Embryonic facial prominence (tissue), 1 donor: ENCODE results near the gene NPNT.
A peak's percentile ranks its signal among the peaks of the same experiment; 100 is the strongest.

ENCODE experiments used
- DNase-seq: peaks from one replicate; pipeline ENCODE4 v3.0.0-alpha.2; 2016; ENCODE audit errors: extremely low spot score

Gene NPNT

DNA sequence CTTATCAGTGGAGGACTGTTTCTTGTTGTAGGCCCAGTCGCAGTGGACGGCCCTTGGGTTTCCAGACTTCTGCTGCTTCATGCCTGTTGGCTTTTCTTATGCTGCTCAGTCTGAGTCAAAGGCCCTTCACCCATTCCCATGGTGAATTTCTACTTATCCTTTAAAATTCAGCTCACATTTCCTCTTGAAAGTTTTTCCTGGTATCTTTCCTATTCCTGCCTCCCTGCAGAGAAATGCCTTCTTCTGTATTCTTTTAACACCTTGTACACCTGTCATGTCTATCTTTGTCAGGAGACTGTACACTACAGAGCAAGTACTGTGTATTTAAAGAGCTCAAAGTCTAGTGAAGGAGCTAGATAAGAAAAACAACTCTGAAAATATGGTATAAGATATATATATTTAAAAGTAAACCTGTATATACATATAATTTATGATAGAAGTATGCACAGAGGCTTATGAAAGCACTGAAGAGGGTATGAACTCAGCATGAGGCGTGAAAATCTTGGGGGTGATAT is 22.0 kb downstream of the NPNT start:
- no peak for DNase-seq

DNA sequence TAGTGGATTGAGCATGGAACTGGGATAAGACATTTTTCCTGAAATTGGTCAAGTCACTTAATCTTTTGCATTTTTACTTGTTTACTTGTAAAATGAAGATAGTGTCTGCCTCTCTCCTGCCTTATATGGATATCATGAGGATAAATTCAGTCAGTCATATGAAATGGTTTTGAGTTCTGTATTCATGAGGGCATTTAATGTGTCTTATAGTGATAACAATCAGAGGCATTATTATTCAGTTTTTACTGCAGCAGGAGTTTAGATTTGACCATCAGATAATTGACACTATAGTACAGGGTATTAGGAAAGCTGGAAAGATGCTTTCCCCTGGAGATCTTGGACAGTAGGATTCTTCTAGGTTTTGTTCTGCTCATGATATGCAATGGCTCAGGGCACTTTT is 26.0 kb downstream of the NPNT start:
- DNase-seq: no peak

DNA sequence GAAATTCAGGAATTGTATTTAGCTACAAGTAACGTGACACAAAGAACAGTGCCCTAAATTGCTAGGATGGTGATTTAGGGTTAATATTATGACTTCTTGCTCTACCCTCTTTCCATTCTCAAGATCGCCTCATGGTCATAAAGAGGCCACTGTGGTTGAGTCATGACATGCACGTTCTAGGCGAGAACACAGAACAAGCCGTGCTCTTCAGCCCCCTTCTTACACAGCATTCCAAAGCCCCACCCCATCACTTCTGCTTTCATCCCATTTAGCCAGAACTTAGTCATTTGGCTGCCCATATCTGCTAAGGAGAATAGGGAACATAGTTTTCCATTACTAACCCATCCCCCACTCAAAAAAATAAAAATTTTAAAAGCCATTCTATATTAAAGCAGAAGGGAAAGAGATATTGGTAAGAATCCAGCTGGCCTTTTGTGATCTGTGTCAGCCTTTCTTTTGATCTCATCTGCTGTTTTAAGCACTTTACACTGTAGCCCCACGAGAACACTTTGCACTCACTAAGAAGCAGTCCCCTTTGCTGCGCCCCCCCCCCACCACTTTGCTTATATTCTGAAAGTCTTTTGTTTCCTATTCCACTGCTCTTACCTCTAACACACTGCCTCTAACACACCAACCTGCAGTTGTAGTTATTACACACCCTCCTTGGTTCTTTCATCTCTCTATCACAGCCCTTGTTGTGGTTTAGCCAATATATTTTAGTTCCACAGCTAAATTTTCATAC is 28.4 kb downstream of the NPNT start:
- no peak for DNase-seq

DNA sequence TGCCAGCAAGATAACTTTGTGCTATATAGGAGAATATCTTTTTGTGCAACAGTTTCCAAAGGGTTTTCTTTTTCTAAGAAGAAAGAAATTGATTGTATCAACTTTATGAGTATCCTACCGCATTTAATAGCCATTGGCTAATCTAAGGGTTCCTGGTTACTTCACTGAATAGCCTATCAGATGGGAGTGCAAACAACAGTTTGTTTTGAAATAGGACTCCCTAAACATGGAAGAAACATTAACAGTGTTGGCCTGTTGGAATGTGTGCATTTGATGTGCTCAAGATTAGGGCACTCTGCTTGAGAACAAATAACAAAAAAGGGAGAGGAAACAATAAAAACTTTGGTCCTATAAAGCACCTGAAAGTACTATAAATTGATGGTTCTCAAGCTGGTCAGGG is 29.1 kb downstream of the NPNT start:
- DNase-seq: no peak

DNA sequence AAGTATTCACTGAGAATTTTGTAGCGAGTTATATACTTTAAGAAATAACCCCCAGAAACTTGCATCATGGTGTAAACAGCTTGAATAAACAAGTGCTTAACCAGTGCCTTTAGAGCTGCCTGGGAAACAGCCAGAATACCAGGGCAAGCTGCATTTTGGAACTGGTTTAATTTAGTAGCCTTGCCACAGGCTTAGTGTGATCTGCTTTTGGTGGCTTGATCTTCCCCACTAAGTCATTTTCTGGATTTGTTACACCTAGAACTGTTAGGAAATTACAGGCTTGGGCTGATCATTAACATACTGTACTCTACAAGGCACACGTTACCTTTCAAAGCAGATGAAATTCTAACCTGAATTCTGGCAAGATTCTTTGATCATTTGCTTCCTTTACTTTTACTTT is 35.4 kb downstream of the NPNT start:
- DNase-seq: no peak

DNA sequence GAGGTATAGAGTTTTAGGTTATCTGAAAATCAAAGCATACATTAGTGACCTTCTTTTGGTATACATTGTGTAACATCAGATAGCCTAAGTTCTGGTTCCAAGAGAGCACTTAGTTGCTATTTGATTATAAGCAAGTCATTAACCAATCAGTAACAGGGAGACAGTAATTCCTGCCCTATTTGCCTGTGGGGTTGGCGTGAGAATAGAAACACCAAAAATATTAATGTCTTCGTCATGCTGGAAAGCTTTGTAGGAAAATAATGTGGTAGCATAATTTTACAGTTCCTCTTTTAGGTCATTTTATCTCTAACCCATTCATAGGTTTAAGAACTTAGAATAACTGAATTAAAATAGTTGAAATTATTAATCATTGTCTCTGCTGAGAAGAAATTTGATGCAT is 37.8 kb downstream of the NPNT start:
- no peak for DNase-seq

DNA sequence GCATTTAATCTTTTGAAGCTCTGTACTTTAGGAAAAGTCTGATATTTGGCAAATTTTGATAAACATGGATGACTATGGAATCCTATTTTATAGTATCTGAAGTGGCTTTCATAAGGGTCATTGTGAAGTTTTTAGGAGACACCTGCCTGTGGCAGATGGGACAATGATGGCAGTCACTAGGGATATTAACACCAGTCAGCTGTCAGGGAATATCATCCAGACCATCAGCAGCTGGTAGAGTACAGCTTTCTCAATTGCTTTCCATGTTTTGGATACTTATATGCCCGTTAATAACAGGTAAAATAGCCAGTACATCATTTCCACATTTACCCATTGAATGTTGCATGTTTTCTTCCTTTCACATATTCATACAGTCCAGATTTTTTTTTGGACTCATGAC is 39.1 kb downstream of the NPNT start:
- no peak for DNase-seq

DNA sequence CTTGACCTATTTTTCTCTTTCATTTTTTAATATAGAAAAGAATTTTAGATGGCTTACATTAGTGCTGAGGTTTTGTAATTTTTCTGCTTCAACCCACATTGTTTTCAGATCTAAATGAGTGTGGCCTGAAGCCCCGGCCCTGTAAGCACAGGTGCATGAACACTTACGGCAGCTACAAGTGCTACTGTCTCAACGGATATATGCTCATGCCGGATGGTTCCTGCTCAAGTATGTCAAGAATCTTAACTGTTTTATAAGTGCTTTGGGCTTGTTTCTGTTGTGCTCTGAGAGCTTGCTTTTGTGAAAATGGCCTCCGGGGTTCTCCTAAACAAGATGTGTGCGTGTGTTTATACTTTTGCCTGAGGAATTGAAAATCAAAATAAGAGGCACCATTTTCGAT is 41.6 kb downstream of the NPNT start:
- no peak for DNase-seq

DNA sequence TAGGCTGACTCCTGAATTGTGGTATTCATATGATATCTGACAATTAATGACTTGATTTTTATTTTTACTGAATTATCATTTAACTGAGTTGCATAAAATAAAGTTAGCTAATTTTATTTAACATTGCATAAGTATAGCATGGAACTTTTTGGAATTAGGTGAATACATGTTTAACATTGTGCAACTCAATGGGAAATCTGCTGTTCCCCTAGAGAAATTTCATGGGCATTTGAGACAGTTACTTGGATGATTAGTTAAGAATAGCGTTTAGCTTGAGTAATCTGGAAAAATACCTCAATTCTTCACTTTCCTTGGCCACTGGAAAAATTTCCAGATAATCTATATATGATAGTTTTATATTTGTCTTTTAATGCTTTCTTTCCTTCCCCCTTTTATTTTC is 42.5 kb downstream of the NPNT start:
- no peak for DNase-seq

DNA sequence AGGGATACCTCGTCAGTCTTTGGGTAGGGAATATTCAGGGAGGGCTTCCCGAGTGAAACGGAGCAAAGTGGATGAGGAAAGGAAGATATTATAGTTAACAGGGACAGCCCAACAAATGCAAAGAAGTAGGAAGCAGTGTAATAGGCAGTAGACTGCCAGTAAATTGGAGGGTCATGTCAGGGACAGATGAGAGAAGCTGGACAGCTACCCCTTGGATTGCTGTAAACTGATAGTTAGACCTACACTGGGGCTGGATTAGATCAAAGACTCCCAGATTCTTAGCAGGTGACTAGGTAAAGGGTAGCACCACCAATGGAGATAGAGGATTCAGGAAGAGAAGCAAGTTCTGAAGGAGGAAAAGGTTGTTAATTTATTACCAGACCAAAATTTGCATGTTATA is 48.0 kb downstream of the NPNT start:
- DNase-seq: no peak

DNA sequence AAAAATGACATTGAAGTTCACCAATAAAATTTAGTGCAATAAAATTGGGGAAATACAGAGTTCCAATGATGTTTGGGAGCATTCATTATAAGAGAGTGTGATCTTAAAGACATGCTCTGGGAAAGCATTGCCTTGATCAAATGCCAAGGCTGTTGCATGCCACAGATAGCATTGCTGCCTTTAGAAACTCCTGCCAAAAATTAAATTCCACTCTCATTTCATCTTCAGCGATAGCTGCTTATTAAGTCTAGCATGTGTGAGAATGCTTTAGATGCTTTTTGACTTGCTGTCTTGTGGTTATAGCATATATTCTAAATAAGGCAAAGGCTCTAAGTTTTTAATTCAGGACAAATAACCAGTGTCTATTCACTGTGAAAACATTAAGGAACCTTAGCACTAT is 49.3 kb downstream of the NPNT start:
- no peak for DNase-seq

DNA sequence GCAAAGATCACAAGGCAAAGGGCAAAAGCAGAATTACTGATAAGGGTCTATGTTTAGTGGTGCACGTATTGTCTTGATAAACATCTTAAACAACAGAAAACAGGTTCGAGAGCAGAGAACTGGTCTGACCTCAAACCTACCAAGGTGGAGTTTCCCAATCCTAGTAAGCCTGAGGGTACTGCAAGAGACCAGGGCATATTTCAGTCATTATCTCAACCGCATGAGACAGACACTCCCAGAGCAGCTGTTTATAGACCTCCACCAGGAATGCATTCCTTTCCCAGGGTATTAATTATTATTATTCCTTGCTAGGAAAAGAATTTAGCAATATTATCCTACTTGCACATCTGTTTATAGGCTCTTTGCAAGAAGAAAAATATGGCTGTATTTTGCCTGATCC is 51.5 kb downstream of the NPNT start:
- no peak for DNase-seq

DNA sequence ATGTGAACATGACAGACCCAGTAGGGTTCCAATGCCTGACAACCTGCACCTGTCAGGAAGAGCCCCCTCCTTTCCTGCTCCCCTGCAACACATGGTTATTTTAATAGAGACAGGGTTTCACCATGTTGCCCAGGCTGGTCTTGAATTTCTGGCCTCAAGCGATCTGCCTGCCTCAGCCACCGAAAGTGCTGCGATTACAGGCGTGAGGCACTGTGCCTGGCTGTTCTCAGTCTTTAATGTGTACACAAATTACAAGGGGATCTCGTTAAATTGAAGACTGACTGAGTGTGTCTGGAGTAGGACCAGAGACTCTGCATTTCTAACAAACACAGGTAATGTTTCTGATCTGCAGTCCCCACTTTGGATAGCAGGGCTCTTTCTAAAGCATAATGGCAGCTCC is 55.4 kb downstream of the NPNT start:
- DNase-seq: no peak

DNA sequence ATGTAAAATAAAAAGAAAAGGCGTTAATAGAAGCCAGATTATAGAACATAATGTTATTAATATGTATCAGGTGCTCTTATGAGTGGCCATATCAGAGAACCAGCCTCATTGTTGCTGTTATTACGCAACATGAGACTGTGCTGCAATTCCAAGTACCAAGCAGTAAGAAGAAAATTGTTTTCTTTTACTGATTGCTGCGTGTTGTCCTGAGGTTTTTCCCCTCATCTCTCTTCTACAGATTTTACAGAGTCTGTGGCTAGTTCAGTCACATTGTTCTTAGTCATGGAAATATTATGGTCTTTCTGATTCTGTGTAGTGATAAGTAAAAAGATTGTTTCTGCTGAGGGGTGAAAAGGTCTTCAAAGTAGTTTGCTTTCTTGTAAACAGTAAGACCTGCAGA is 55.9 kb downstream of the NPNT start:
- DNase-seq: no peak

DNA sequence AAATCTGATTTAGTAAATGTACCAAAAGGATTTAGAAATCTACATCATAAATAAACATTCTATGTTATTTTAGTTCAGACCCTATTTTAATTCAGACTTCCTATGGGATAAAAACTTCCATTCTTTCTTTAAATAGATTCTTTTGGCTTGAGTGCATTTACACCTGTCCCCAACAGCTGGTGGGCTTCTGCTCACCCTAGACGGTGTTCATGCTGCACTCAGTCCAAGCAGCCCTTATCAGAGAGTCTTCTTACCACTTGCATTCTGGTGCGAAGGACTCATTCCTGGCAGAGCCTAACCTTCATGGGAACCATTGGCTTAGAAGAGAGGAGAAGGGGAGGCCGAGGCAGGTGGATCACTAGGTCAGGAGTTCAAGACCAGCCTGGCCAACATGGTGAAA is 57.3 kb downstream of the NPNT start:
- DNase-seq: no peak

DNA sequence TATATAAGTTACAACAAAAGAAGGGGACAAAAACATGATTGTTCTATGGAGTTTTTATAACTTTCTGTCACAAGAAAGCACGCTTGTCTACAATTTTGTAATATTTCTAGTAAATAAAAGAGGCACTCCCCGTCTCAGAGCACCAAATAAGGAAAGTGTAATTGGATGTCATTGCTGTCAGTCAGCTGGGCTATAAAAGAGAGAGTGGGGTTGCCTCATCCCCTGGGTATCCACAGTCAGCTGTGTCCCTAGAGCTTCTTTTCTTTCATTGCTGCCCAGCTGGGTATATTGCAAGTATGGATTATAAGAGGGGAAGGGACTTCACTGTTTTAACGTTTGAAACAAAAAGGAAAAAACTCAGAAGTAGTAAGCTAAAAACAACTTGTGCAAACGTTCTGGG is 61.3 kb downstream of the NPNT start:
- DNase-seq: no peak

DNA sequence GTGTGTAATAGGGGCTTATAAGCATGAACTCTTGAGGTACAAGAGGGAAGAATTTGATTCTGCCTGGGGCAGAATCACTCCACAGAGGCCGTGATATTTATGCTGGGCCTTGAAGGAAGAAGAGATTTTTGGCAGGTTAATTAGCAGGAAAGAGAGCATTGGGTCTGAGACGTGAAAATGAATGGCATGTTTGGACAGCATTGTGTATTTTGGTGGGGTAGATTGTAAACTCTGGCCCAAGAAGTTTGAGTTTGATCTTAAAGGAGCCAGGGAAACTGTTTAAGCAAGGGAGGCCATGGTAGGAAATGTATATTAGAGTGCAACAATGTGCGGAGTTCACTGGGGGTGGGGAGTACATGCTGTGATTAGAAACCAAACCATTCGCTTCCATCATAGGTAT is 62.4 kb downstream of the NPNT start:
- DNase-seq: no peak

DNA sequence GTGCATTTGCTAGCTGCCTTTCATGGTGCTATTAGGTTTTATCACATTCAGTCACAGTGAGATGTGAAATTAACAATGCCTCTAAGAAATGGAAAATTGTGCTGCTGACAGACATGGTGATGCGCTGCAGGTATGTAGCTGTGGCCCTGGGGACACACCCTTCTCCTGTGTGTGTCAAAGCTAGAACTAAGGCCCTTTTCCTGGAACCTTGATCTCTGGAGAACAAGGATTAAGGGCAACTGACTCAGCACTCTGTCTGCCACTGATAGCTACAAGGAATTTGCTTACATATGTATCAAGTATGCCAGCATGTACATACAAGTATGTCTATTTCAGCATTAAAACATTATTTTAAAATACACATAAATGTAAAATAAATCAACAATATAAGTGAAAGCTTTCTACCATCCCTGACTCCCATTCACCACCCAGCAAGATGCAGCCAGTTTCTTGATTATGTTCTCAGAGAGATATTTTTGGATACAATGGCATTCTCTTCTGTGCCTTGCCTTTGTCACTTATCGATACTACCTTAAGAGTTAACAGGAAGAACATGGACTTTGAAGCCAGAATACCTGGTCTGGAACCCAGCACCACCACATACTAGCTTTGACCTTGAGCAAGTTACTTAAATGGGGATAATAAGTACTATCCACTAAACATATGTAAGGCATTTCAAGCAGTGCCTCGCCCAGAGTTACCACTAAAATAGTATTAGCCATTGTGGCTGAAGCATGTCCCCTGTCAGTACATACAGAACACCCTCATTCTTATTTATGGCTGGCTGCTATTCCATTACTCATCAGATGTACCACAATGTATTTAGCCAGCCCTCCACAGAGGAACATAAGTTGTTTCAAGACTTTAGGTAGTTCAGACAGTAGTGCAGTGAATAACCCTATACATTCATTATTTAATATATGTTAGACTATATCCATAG is 68.5 kb downstream of the NPNT start:
- no peak for DNase-seq

DNA sequence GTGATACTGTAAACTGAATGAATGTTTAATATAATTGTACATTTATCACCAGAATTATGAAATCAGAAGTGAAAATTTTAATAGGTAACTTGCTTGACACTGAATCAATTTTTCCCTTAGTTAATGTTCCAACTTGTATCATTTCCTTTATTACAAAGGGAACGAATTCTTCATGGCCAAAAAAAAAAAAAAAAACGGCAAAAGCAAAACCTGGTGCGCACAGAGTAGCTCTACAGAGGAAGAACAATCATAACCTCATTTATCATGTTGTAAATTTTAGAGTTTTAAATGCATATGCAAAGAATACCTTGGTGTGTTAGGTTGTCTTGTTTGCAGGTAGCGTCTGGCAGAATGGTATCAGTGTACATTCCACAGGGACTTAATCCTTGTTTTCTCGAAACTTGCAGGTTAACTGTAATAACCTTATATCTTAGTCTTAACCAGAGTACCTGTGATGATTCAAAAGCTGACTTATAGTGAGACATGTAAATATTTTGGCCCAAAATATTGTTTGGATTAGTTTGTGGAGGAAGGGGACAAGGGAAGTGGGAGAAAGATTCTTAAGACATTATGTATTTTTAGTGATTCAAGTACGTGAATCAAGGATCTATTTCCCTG is 70.0 kb downstream of the NPNT start:
- no peak for DNase-seq

DNA sequence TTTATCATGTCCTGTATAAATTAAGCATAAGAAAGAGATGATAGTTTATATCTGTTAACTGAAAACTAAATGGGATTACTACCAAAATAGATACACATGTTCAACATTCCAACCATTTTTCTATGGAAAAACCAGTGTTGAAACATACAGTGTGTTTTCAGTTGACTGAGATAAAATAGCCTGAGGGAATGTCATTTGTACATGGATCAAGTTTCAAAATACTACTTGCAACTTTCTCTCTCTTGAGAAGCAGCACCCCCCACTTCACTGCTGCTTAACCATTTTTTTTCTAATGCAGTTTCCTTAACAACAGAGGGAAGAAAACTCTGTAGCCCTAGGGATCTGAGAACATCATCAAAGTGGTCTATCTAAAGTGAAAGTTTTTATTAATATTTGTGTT is 70.8 kb downstream of the NPNT start:
- DNase-seq: peak; percentile 35

DNA sequence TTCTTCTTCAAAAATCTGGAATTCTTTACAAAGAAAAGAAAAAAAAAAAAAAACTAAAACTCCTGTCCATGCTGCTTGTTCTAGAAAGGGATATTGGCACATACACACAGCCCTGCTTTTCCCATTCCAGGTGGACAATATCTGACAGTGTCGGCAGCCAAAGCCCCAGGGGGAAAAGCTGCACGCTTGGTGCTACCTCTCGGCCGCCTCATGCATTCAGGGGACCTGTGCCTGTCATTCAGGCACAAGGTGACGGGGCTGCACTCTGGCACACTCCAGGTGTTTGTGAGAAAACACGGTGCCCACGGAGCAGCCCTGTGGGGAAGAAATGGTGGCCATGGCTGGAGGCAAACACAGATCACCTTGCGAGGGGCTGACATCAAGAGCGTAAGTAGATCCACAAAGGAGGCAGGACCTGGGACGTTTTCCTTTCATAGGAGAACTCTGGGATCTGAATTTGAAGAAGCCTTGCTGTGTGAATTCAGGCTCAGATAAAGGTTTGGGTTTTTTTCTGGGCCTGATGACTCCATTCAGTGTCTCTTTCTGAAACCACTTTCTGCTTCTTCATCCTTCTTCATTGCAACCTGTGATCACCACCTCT is 71.9 kb downstream of the NPNT start:
- no peak for DNase-seq

DNA sequence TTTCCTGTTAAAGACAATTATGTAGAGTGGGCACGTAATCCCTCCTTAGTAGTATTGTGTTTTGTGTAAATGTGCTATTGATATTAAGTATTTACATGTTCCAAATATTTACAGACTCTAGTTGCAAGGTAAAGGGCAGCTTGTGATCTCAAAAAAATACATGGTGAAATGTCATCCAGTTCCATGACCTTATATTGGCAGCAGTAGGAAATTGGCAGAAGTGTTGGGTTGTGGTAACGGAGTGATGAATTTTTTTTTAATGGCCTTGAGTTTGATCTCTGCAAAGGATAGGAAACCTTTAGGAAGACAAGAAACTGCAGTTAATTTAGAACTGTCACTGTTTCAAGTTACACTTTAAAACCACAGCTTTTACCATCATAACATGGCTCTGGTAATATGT is 74.3 kb downstream of the NPNT start:
- DNase-seq: no peak
